ENCODE measurements around the gene ANKZF1.

DNA sequence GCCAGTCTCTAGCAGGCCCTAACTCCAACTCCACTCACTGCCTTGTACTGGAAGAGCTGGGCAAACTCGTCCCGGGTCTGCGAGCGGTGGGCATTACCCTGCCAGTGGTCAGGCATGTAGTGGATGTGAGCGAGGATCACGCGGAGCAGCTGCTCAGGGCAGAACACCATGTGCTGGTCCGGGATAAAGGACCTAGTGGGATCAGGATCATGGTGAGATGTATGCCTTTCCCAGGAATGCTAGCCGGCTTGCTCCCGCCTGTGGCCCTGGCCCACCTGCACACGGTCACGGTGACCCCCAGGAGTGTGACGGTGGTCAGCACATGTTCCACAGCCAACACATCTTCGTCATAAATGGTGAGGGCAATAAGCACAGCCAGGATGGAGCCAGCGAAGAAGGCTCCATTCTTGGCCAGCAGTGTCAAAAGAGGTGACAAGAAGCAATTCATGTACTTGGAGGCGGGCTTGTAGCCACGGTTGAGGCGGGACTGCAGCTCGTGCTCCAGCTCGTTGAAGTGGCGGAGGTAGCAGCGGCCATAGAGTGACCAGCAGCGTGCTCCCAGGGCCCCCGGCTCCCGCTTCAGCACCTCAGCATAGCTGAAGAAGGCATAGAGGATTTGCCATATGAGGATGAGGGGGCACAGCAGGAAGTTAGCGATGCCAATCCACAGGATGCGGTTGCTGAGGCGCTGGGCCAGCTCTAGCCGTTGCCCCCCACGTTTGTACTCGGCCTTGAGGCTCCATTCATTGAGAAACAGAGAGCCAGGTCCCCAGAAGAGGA is 5.6 kb upstream of the ANKZF1 start:
- TF ChIP-seq, protein P1, sequence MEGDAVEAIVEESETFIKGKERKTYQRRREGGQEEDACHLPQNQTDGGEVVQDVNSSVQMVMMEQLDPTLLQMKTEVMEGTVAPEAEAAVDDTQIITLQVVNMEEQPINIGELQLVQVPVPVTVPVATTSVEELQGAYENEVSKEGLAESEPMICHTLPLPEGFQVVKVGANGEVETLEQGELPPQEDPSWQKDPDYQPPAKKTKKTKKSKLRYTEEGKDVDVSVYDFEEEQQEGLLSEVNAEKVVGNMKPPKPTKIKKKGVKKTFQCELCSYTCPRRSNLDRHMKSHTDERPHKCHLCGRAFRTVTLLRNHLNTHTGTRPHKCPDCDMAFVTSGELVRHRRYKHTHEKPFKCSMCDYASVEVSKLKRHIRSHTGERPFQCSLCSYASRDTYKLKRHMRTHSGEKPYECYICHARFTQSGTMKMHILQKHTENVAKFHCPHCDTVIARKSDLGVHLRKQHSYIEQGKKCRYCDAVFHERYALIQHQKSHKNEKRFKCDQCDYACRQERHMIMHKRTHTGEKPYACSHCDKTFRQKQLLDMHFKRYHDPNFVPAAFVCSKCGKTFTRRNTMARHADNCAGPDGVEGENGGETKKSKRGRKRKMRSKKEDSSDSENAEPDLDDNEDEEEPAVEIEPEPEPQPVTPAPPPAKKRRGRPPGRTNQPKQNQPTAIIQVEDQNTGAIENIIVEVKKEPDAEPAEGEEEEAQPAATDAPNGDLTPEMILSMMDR (IDR thresholded peaks at IDR 0.05; ENCODE audit: control extremely low read depth in 1 of 3, insufficient read depth in 1 of 3, low read depth in 1 of 3, low read length in 3 of 3), result no peak
- no peak for TF ChIP-seq TAF7 (optimal IDR thresholded peaks at IDR 0.05; ENCODE audit: borderline replicate concordance, low read depth, low read length)
- no peak for TF ChIP-seq CHD2 (IDR thresholded peaks at IDR 0.05; ENCODE audit: low read length)
- no peak for TF ChIP-seq POLR2AphosphoS5 (IDR thresholded peaks at IDR 0.05; ENCODE audit: low read depth, low read length)
